Ramos (cell line): Measurements from ENCODE around the gene DUSP2.

Source experiments
- in situ Hi-C: fragments of 300-500 bp; cut with MboI; formaldehyde crosslinking; loops from one replicate; pipeline ENCODE4 v1.14.3; 2022; ENCODE audit warnings: low sequenced_read_pairs; ENCODE audit not compliant: unreplicated experiment

DUSP2 gene

DNA sequence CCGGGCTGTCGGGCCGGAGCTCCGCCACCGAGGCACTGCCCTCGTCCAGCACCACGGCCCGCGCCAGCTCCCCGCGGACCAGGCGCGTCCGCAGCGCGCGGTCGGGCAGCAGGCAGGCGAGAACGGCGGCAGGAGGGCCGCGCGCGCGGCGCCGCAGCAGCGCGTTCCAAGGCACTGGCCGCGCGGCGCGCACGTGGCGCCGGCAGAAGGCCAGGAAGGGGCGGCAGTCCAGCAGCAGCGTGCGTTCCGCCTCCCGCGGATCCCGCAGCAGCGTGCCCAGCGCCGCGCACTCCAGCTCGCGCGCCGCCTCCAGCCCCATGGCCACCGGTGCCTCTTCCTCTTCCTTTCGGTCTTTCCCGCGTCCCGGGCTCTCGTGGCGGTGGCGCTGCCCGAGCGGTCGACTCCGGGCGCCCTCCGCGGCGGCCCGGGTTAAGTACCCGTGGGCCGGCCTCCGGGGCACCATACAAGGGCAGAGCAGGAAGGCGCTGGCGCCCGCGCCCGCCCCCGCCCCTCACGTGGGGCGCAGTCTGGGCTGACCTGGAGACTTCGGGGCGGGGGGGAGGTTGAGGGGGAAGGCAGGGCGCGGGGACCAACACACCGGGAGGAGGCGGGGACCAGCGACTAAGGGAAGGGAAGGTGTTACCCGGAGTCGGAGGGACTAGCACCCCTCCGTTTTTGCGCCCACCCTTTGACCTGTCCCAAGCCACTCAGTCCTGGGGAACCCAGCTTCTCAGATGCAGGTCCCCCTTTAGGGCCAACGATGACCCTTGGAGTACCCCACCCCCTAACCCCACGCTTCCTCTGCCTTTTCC is at the start of gene DUSP2:
Gene DUSP2, minus strand, starts transcription at position 405 of the 812 bp plus-strand sequence. Its CDS starts 86 bp downstream, at position 319.
- in situ Hi-C loops = no loop called here

GRCh38 chr2:96191937-96192670 is 46.9 kb upstream of the DUSP2 start:
- in situ Hi-C loops = no loop called here

DNA sequence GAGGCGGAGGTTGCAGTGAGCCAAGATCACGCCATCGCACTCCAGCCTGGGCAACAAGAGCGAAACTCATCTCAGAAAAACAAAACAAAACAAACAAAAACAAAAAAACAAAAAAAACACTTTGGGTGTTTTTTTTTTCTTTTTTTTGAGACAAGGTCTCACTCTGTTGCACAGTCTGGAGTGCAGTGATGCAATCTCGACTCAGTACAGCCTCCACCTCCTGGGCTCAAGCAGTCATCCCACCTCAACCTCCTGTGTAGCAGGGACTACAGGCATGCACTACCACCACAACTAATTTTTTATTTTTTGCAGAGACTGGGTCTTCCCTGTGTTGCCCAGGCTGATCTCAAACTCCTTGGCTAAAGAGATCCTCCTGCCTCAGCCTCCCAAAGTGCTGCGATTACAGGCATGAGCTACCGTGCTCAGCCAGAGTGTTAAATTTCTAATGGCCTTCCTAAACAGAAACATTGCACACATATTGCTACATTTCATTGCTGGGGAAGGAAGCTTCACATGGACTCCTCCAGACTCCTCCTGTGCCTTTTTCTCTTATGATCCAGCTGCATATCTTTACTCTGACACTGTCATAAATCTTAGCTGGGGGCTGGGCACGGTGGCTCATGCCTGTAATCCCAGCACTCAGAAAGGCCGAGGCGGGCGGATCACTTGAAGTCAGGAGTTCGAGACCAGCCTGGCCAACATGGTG is 43.7 kb upstream of the DUSP2 start:
- in situ Hi-C loops = no loop called here

DNA sequence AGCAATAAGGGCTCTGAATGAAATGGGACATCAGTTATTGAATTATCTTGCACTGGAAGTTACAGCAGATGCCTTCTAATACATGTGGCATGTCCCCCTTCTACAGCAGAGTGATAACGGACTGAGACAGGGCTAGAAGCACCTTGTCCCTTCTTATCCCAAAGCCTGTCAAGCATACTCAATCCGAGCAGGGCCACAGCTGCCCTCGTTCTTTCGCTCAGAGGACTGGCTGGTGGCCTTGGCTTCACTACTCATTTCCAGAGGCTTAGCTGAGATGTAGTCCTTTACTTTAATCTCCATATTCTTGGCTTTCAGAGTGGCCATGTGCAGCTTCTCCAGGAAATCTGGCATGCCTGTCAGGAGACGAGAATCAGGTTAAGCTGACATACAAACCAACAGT is 41.3 kb upstream of the DUSP2 start:
- in situ Hi-C loops = no loop called here

DNA sequence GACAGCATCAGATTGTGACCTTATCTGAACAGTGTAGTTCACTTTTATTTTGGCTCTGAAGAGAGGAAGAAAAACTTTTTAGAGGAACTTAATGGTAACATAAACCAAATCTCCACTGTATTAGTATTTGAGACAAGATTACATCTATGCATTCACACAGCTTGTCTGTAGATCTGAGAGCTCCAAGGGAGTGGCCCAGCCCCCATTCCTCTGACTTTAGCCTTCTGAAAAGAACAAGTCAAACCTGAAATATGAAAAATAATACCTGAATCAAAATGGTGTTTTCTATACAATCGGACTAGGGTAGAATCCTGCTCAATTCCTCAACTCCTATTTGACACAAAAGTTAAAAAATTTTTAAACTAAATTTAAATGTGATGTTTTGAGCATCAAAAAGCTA is 40.3 kb upstream of the DUSP2 start:
- in situ Hi-C loops = no loop called here

DNA sequence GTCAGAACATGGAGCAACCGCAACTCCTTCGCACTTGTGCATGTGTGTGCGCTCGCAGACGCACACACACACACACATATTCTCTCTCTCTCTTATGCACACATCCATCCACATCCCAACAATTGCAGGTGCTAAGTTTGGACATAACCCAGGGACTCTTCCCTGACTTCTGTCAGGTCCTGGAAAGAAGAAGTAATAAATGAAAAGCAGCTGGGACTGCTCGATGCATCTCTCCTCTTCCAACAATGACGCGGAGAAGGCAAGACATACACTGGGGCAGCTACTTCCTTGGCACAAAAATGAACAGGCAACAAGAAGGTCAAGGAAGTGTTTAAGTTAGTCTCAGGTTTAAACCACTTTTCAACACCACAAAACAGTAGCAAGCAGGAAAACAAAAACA is 39.7 kb upstream of the DUSP2 start:
- in situ Hi-C loops = no loop called here

GRCh38 chr2:96184188-96184587 is 38.9 kb upstream of the DUSP2 start:
- in situ Hi-C loops = no loop called here

DNA sequence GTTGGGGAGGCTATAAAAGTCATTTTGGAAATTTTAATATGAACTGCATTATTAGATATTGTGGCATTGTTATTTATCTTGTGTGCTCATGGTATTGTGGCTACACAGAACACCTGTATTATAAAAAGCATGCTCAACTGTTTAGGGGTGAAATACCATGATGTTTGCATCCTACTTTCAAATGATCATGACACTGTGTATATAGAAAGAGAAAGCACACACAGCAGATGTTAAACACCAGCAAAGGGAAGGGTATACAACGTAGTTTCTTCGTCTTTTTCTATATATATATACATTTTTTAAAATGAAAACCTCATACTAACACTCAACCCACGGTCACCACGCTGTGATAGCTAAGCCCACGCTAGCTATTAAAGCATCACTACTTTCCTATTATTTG is 36.3 kb upstream of the DUSP2 start:
- in situ Hi-C loops = no loop called here

DNA sequence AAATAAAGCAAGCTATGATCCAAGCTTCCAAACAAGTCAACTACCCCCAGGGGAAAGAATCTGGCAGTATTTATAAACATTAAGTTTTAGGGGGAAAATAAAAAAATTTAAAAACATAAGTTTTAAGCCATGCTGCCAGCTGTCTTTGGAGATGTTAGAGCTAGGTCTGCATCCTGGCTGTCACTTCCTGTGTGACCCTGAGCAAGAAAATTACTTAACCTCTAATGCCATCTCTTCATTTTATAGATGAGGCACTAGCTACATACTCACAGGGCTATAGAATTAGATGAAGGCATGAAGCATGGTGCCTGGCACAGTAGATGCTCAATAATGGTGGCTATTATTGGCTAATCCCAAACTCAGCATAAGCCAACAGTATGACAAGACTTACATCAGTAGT is 35.3 kb upstream of the DUSP2 start:
- in situ Hi-C loops = no loop called here

- in situ Hi-C loops = no loop called here
These were observed 34.8 kb upstream of the DUSP2 start for GRCh38 chr2:96180002-96180401.

DNA sequence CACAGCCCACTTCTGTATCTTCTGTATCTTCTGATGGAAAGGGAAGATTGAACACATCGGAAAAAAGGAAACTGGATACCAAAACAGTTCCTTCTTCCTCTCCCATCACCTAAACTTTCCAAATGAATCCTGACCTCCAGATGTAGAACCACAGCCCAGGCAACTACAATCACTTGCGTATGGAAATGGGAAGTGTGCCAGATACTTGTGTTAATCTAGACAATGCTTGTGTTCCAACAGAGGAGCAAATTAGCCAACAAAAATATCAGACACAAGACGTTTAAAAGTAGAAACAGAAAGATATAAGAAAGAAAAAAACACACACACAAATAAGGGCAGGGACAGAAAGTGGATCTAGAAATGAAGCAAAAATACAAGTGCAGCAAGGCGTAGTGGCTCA is 31.4 kb upstream of the DUSP2 start:
- in situ Hi-C loops = no loop called here

DNA sequence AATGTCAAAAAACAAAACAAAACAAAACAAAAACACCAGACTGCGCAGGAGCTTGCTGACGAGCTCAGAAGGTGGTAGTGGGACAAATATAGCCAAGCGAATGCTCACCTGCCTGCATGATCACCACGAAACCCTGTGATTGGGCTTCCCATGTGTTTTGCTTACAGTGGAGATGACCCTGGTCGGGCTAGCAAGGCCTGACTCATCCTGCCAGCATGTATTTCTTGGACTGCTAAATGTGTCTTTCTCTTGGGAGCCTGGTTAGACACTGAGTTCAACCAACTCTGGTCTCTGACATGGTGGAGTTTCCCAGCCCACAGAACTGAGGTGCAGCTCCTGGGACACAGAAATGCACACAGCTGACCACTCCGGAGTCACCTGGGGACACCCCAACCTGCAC is 30.7 kb upstream of the DUSP2 start:
- in situ Hi-C loops = no loop called here

GRCh38 chr2:96174251-96175144 is 29.3 kb upstream of the DUSP2 start:
- in situ Hi-C loops = loop anchor here (5.0 kb wide), 1 partner anchor 37 kb away; the partner anchor contains the start of gene ASTL

GRCh38 chr2:96171831-96172230 is 26.6 kb upstream of the DUSP2 start:
- in situ Hi-C loops = loop anchor here (5.0 kb wide), 1 partner anchor 35 kb away; the partner anchor contains the start of gene ASTL

- in situ Hi-C loops = loop anchor here (5.0 kb wide), 1 partner anchor 33 kb away; the partner anchor contains the start of gene ASTL
These were observed 25.4 kb upstream of the DUSP2 start for GRCh38 chr2:96170626-96171025.

DNA sequence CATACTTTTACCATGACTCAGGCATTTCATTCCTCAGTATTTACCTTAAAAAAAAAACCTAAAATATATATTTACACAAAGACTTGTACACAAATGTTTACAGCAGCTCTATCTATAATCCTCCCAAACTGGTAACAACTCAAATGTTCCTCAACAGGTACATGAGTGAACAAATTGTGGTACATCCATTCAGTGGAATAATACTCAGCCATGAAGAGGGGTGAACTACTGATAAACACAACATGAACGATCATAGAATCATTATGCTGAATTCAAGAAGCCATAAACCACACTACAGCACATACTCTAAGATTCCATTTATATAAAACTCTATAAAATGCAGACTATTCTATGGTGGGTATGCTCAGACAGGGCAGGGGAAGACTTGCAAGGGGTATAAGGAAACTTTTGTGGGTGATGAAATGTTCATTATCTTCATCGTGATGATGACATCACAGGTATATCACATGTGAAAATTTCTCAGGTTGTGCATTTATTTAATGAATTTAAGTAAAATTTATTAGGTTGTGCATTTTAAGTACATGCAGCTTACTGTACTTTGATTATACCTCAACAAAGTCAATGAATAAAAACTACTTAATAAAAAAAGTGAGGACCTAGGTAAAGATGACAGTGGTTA is 24.7 kb upstream of the DUSP2 start:
- in situ Hi-C loops = loop anchor here (5.0 kb wide), 1 partner anchor 33 kb away; the partner anchor contains the start of gene ASTL

DNA sequence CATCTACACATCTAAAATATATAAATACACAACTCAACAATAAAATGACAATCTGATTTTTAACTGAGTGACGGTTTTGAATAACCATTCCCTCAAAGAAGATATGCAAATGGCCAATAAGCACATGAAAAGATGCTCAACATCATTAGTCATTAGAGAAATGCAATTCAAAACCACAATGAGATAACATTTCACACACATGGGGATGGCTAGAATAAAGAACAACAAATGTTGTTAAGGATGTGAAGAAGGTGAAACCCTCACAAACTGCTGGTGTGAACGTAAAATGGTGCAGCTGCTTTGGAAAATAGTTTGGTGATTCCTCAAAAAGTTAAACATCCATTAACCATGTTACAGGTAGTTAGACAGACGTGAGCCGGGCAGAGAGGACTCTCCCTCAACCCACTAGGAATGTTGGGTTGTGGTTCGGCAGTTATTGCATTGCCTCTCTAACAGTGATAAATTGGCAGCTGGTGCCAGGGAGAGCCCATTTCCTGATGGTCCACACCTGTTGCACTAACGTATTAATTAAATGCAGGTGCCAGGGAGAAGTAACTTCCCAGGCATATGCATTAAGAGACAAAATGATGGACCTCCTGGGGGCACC is 22.3 kb upstream of the DUSP2 start:
- in situ Hi-C loops = no loop called here

DNA sequence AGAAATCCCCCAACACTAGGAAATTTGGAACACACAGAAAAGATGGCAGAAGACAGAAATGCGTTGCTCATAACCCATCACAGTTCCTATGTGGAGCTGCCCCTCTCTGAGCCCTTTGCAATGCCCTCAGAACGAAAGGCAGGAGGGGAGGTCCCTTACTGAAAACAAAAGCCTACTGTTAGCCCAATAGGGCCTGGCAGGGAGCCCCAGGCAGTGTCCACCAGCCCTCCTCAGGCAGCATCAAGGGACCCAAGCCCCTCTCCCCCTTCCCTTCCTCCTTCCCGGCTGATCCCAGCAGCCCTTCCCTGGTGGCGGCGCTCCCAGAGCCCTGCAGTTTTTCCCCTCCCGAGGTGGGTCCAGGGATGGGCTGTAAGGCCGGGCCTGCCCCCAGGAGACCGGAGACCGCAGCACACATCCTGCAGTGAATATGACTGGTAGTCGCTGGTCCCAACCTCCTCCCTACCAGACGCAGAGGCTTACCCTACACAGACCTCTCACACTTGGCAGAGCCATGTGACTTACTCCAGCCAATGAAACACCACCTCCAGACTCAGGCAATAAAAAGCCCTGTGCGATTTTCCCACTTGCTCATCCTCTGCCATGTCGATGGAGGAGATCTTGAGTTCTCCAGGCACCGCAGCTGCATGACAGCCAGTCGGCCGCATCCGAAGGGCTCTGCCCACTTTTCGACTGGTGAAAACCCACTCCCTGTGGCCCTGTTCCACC is 19.4 kb upstream of the DUSP2 start:
- in situ Hi-C loops = no loop called here
